Mesothelial cell of epicardium (in vitro differentiated cells): ENCODE measurements around the gene TTC22. TPM values are rescaled to one million over a fixed set of nuclear protein-coding genes. Genes with fewer than 3 reads are reported as not detected.

Source experiments
- DNase-seq, 2 experiments: peaks; one replicate each; pipeline ENCODE4 v3.0.0; 2021; ENCODE audit warnings: low spot score in 2 of 2; ENCODE audit not compliant: unreplicated experiment in 2 of 2
- H3K27ac Mint-ChIP-seq: 2 replicates; pipeline ENCODE4 v1.8.0; 2021; ENCODE audit warnings: mixed read lengths
- H3K27me3 Mint-ChIP-seq: 2 replicates; pipeline ENCODE4 v1.8.0; 2021; ENCODE audit warnings: low read depth, mixed read lengths
- H3K36me3 Mint-ChIP-seq: 2 replicates; pipeline ENCODE4 v1.8.0; 2021; ENCODE audit warnings: mixed read lengths
- H3K4me1 Mint-ChIP-seq: 2 replicates; pipeline ENCODE4 v1.8.0; 2021; ENCODE audit warnings: mixed read lengths
- H3K4me3 Mint-ChIP-seq: 2 replicates; pipeline ENCODE4 v1.8.0; 2021; ENCODE audit warnings: mild to moderate bottlenecking, moderate library complexity, mixed read lengths
- H3K9me3 Mint-ChIP-seq: 2 replicates; pipeline ENCODE4 v1.8.0; 2021; ENCODE audit warnings: mixed read lengths
- total RNA-seq: library from RNA; stranded (reverse); gene quantifications from 3 replicates; pipeline ENCODE4 v1.2.1, GENCODE V29; 2021
- TF ChIP-seq, protein P1 (sequence below): fragments of 200-600 bp; sonication (generic); IDR thresholded peaks from one replicate; pipeline ENCODE4 v1.5.0; 2021; ENCODE audit warnings: antibody characterized with exemption; ENCODE audit not compliant: unreplicated experiment

The TTC22 gene
- total RNA-seq, 1 donor from 2014 or later = 1.3 TPM

- Mint-ChIP-seq H3K4me1 (peaks cover 44% of the 10 kb centered on the region), H3K9me3 (no peaks in the 10 kb centered on the region), H3K27me3 (peaks cover 8% of the 10 kb centered on the region)
Observed at GRCh38 chr1:54792686-54793282, 8.3 kb downstream of the TTC22 start.

GRCh38 chr1:54791880-54792522 lies 9.1 kb downstream of the TTC22 start:
- Mint-ChIP-seq H3K27me3 (peaks cover 10% of the 10 kb centered on the region), H3K4me3 (no peak overlapping the region), H3K4me1 (peaks cover 46% of the 10 kb centered on the region), H3K9me3 (no peaks in the 10 kb centered on the region), H3K36me3 (no peaks in the 10 kb centered on the region), H3K27ac (no peak overlapping the region)
- DNase-seq = no peak
- TF ChIP-seq, protein P1, sequence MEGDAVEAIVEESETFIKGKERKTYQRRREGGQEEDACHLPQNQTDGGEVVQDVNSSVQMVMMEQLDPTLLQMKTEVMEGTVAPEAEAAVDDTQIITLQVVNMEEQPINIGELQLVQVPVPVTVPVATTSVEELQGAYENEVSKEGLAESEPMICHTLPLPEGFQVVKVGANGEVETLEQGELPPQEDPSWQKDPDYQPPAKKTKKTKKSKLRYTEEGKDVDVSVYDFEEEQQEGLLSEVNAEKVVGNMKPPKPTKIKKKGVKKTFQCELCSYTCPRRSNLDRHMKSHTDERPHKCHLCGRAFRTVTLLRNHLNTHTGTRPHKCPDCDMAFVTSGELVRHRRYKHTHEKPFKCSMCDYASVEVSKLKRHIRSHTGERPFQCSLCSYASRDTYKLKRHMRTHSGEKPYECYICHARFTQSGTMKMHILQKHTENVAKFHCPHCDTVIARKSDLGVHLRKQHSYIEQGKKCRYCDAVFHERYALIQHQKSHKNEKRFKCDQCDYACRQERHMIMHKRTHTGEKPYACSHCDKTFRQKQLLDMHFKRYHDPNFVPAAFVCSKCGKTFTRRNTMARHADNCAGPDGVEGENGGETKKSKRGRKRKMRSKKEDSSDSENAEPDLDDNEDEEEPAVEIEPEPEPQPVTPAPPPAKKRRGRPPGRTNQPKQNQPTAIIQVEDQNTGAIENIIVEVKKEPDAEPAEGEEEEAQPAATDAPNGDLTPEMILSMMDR = peak; percentile 77

More at GRCh38 chr1:54792686-54793282, 8.3 kb downstream of the TTC22 start:
- H3K27ac Mint-ChIP-seq = peak overlapping the region; percentile 67
- peak in 1 of 2 experiments; percentile 66 for DNase-seq
- H3K36me3 Mint-ChIP-seq = no peaks in the 10 kb centered on the region
- no peak overlapping the region for H3K4me3 Mint-ChIP-seq
- TF ChIP-seq, protein P1 = no peak

DNA sequence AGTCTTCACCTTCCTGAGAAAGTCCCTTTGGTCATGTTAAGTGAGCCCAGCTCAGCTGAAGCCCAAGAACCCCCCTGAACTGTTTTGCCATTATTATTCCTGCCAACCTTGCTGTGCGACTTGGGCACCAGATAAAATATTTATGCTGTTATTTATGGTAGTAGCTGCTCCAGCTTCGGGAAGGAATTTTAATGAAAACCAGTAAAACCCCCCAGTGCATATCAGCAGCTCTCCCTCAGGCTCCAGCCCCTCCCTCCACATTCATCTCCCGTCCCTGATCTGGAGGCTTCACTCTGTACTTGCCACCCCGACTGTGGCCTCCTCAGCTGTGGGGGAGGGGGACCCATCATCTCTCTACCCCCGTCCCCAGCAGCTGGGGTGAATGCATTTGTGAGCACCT lies 12.7 kb downstream of the TTC22 start:
- peak overlapping the region; percentile 70 for H3K27ac Mint-ChIP-seq
- H3K27me3 Mint-ChIP-seq = peaks cover 28% of the 10 kb centered on the region
- H3K4me3 Mint-ChIP-seq = no peak overlapping the region
- peaks cover 36% of the 10 kb centered on the region for H3K4me1 Mint-ChIP-seq
- H3K9me3 Mint-ChIP-seq = no peaks in the 10 kb centered on the region
- H3K36me3 Mint-ChIP-seq = no peaks in the 10 kb centered on the region
- DNase-seq = no peak
- TF ChIP-seq, protein P1 = no peak

DNA sequence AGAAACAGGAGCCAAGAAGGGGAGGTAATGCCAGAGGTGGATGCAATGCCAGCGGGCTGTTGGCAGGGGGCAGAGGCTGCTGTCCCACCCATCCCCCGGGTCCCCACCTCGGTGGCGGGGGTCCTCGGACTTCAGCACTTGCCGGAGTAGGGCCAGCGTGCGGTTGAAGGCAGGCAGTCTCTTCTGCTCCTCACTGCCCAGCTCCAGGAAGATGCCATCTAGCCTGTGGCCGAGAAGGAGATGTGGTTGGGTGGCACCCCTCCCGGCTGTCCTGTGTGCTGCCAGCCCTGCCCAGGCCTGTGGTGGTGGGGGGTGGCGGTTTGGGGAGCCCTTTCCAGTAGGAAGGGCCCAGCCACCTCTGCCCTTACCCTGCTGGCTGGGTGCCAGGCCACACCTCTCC lies 13.5 kb downstream of the TTC22 start:
- Mint-ChIP-seq H3K27ac (no peak overlapping the region), H3K36me3 (no peaks in the 10 kb centered on the region), H3K9me3 (no peaks in the 10 kb centered on the region), H3K27me3 (peaks cover 35% of the 10 kb centered on the region), H3K4me1 (peaks cover 31% of the 10 kb centered on the region), H3K4me3 (no peak overlapping the region)
- TF ChIP-seq, protein P1 = no peak
- DNase-seq = no peak

GRCh38 chr1:54786778-54787177 lies 14.3 kb downstream of the TTC22 start:
- no peaks in the 10 kb centered on the region for H3K9me3 Mint-ChIP-seq
- H3K27me3 Mint-ChIP-seq = peaks cover 44% of the 10 kb centered on the region
- no peak overlapping the region for H3K4me3 Mint-ChIP-seq
- H3K27ac Mint-ChIP-seq = no peak overlapping the region
- no peak for DNase-seq
- H3K36me3 Mint-ChIP-seq = no peaks in the 10 kb centered on the region
- TF ChIP-seq, protein P1 = no peak
- H3K4me1 Mint-ChIP-seq = peaks cover 26% of the 10 kb centered on the region
